Right hindlimb (tissue), 1 donor: ENCODE data around the gene MED17.
"Not testable (repeated sequence)": the region's sequence is repeated elsewhere in the genome, so short reads cannot be mapped to it uniquely, and the experiment has no call there.

ENCODE experiments used
- DNase-seq: peaks from one replicate; pipeline ENCODE4 v3.0.0-alpha.2; 2018

Gene MED17

DNA sequence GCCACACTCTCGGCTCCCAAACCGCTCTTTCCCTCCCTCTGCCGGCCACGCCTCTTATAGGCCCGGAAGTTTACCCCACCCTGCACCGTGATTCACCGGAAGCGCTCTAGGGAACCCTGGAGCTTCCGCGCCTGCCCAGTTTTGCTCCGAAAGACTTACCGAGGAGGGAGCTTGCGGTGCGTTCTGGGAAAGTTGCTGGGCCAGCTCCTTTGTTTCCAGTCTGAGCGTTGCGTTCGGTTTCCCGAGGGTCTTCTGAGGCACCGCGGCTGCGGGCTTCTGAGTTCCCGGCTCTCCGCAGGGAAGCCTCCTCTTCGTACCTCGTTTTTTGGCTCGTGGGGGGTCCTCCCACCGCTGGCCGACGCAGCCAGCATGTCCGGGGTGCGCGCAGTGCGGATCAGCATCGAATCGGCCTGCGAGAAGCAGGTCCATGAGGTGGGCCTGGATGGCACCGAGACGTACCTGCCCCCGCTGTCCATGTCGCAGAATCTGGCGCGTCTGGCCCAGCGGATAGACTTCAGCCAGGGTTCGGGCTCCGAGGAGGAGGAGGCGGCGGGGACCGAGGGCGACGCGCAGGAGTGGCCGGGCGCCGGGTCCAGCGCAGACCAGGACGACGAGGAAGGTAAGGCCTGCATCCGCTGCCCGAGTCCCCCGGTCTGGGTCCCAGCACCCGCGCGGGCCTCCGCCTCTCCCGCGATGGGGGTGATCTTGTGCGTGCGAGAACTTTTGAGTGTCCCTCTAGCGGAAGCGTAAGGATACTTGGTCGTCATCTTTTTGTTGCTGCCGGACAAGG lies at the start of gene MED17:
Gene MED17, plus strand, starts transcription at position 138 of the 790 bp plus-strand sequence. Its CDS starts 232 bp downstream, at position 370.
- peak; percentile 96 for DNase-seq

- no peak for DNase-seq
These were observed 49.5 kb upstream of the MED17 start for GRCh38 chr11:93734427-93735222.

DNA sequence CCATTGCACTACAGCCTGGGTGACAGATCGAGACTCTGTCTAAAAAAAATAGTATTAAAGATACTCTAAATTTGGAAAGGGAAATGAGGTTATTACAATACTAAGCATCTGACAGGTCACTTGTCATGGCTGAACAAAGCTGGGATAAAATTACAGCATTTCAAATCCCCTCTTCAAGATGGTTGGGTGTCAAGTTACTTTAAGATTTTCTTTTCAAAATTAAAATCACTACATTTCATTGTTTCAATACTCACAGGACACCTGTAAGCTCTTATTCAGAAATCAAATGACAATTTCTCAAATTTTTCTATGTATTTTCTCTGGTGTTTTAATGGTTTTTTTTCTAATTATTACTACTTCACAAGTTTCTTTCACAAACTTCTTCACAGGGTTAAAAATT lies 48.5 kb upstream of the MED17 start:
- no peak for DNase-seq

DNA sequence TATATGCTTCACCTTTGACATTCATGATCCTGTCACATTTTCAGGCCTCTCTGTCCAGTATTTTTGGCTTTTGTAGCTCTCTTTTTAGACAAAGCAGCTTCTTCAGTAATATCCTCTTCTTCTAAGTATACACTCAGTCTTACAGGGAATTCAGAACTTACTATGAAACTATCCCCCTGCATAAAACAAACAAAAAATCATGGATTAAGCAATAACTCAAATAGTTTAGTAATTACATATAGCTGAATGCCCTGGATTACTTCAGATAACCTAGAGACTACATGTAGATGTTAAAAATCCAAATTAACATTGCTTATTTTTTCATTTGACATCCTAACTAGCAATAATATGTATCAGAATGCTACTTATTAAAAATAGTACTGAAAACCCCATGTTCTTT lies 48.0 kb upstream of the MED17 start:
- no peak for DNase-seq

- no peak for DNase-seq
These were observed 46.0 kb upstream of the MED17 start for GRCh38 chr11:93737904-93738612.

- DNase-seq, result no peak
These were observed 45.4 kb upstream of the MED17 start for GRCh38 chr11:93738647-93739081.

GRCh38 chr11:93740031-93740729 lies 43.9 kb upstream of the MED17 start:
- DNase-seq, result peak; percentile 26

DNA sequence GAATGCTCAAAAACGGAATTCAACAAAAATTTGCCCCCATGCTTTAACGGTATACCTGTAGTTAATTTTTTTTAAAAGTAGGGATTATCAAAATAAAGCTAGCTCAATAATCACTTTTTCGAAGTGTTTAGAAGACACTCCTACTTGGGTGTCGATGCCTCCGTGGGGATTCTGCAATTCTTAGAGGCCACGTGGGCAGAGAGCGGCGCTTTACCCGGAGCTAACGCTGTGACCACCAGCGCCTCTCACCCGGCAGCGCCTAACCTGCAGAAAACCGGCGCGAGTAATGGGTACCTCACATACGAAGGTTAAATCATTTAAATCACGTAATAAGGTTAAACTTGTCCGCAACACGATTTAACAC lies 43.4 kb upstream of the MED17 start:
- peak; percentile 63 for DNase-seq

DNA sequence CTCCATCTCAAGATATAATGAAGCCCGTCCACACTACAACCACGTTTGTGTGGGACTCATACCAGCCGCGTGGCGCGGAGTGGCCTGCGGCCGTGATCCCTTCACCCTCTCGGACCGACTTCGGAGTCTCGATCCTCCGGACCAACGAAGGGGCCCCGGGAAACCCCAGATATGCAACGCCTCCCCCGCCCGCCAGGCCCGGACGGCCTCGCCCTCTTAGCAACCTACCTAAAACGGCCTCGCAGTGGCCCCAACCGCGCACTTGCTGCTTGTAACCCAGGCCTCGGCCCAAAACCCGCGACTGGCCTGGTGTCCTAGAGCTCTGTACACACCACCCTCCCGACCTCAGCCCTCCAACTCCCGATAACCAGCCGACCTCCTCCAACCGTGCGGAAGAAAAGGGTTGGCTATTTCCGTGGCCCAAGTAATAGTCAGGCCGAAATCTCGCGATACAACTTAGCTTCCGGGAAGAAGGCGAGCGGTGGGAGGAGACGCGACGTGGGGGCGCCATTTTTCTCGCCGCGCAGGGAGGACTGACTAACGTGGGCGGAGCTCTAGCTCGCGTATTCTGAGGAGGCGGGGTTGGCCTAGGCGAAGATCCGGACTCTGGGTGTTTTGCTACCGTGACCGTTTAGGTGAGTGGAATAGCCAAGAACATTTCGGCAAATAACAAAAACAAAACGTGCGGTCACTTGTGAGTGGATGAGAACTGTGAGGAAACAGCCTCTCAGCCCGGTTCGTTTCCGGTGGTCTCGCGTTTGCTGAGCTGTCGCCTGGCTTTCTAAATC lies 42.8 kb upstream of the MED17 start, which contains the start of the genes C11orf54 and TAF1D:
Gene C11orf54, plus strand, starts transcription at position 579 of the 788 bp plus-strand sequence. CDS start 5,722 bp downstream, outside the sequence.
Gene TAF1D, minus strand, starts transcription at position 402 of the 788 bp plus-strand sequence. CDS start 2,191 bp downstream, outside the sequence.
- peak; percentile 98 for DNase-seq

- no peak for DNase-seq
These were observed 42.2 kb upstream of the MED17 start for GRCh38 chr11:93741882-93742226.

DNA sequence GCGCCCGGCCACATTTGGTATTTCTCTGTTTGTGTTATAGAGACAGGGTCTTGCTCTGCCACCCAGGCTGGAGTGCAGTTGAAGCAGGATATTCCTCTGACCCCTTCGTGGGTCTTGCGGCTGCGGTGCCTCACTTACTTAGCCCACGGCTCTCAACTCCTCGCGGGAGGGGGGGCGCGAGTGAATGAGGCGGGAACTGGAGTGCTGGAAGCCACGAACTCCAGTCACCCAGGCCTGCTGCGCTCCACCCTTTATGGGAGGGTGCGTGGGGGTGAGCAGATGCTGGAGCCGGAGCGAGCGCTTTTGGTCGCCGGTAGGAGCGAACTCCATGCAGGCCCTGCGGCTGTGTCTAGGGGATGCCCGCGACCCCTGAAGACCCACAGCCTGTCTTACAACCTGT lies 40.8 kb upstream of the MED17 start:
- no peak for DNase-seq

GRCh38 chr11:93744669-93745004 lies 39.4 kb upstream of the MED17 start:
- DNase-seq, result no peak

DNA sequence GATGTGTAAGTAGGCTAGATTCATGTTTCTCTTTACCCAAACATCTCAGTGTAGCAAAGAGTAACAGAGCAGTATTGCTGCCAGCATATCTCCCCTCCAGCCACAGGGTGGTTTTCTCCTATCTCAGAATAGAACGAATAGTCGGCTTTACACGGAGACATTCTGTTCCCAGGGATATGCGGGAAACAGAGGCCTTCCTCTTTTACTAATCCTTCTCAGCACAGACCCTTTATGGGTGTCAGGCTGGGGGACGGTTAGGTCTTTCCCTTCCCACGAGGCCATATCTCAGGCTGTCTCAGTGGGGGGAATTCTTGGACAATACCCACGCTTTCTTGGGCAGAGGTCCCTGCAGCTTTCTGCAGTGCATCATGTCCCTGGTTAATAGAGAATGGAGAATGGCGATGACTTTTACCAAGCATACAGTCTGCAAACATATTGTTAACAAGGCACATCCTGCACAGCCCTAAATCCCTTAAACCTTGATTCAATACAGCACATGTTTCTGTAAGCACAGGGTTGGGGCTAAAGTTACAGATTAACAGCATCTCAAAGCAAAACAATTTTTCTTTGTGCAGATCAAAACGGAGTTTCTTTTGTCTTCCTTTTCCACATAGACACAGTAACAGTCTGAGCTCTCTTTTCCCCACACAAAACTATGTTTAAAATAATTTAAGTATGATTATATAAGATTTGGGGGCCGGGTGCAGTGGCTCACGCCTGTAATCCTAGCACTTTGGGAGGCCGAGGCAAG lies 38.9 kb upstream of the MED17 start:
- not testable (repeated sequence) for DNase-seq

- DNase-seq, result no peak
These were observed 38.0 kb upstream of the MED17 start for GRCh38 chr11:93746101-93746500.

- DNase-seq, result no peak
These were observed 37.0 kb upstream of the MED17 start for GRCh38 chr11:93747122-93747521.

GRCh38 chr11:93751001-93751400 lies 33.1 kb upstream of the MED17 start:
- DNase-seq, result no peak

- DNase-seq, result no peak
These were observed 30.8 kb upstream of the MED17 start for GRCh38 chr11:93753241-93753640.

GRCh38 chr11:93756748-93757147 lies 27.3 kb upstream of the MED17 start:
- DNase-seq, result no peak

- no peak for DNase-seq
These were observed 26.8 kb upstream of the MED17 start for GRCh38 chr11:93757301-93757700.

DNA sequence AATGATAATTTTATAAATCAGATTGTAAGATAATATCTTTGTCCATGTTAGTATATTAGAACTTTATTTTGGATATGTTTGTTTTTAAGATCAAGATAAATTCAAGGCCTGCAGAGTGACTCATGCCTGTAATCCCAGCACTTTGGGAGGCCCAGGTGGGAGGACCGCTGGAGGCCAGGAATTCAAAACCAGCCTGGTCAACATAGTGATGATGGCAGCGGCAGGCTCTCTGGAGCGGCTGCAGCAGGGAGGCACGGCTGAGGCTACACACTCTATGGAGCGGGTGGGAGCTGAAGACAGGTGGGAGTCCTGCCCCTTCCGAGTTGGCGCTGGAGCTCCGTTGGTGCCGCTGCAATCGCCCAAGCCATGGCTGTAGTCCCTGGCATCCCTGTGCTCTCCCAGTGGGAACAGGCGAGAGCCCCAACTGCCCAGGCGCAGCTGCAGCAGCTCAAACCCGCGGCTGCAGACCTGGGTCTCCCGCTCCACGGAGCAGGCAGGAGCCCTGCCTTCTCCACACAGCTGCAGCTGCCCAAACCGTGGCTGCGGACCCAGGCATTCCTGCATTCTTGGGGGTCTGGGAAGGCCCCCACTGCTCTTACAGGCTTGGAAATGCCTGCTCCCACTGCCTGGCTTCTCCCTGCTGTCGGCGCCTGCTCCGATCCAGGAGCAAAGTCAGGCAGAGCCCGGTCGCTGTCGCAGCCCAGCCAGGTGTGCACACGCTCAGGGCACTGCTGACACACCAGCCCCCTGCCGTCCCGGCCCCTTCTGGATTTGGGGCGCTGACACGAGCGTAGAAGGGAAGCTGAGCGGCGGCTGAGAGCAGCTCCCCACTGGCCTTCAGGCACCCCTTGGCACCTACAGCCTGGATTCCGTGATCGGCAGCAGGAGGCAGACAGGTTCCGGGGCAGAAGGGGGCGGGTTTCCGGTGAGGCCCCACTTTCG lies 25.9 kb upstream of the MED17 start:
- no peak for DNase-seq
